Fibroblast of skin of scalp (primary cell): ENCODE measurements around the gene PMIS2.
A peak's percentile ranks its signal among the peaks of the same experiment; 100 is the strongest.
"Not testable (repeated sequence)": the region's sequence is repeated elsewhere in the genome, so short reads cannot be mapped to it uniquely, and the experiment has no call there.

ENCODE experiments used
- DNase-seq: peaks from one replicate; pipeline ENCODE4 v3.0.0-alpha.2; 2013

The PMIS2 gene

GRCh38 chr19:35595026-35595425 lies 9.1 kb downstream of the PMIS2 start:
- not testable (repeated sequence) for DNase-seq

- no peak for DNase-seq
These were observed 10.0 kb downstream of the PMIS2 start for GRCh38 chr19:35595928-35596327.

GRCh38 chr19:35596366-35596999 lies 10.5 kb downstream of the PMIS2 start:
- DNase-seq: no peak

- DNase-seq: no peak
These were observed 16.0 kb downstream of the PMIS2 start for GRCh38 chr19:35601971-35602370.

- DNase-seq: not testable (repeated sequence)
These were observed 18.5 kb downstream of the PMIS2 start for GRCh38 chr19:35604436-35604835.

GRCh38 chr19:35607170-35607569 lies 21.2 kb downstream of the PMIS2 start:
- DNase-seq: not testable (repeated sequence)

- DNase-seq: no peak
These were observed 21.7 kb downstream of the PMIS2 start for GRCh38 chr19:35607661-35608060.

GRCh38 chr19:35608251-35608650 lies 22.3 kb downstream of the PMIS2 start:
- DNase-seq: no peak

GRCh38 chr19:35609851-35610353 lies 23.9 kb downstream of the PMIS2 start:
- no peak for DNase-seq

- DNase-seq: no peak
These were observed 26.2 kb downstream of the PMIS2 start for GRCh38 chr19:35612224-35612558.

- peak; percentile 92 for DNase-seq
These were observed 26.8 kb downstream of the PMIS2 start, which contains the start of gene HAUS5 for GRCh38 chr19:35612559-35613321. Gene HAUS5 (plus strand): TSS chr19:35612735. CDS start chr19:35612795, 60 bp downstream.

- DNase-seq: no peak
These were observed 27.6 kb downstream of the PMIS2 start for GRCh38 chr19:35613574-35613973.

GRCh38 chr19:35615036-35615435 lies 29.1 kb downstream of the PMIS2 start:
- no peak for DNase-seq

- no peak for DNase-seq
These were observed 32.9 kb downstream of the PMIS2 start for GRCh38 chr19:35618857-35619256.

GRCh38 chr19:35619290-35619923 lies 33.4 kb downstream of the PMIS2 start:
- no peak for DNase-seq

GRCh38 chr19:35620001-35620400 lies 34.0 kb downstream of the PMIS2 start:
- no peak for DNase-seq

- no peak for DNase-seq
These were observed 35.7 kb downstream of the PMIS2 start for GRCh38 chr19:35621708-35622107.

GRCh38 chr19:35622750-35623149 lies 36.8 kb downstream of the PMIS2 start:
- DNase-seq: no peak

GRCh38 chr19:35623327-35624010 lies 37.5 kb downstream of the PMIS2 start:
- DNase-seq: no peak

- DNase-seq: no peak
These were observed 42.2 kb downstream of the PMIS2 start for GRCh38 chr19:35628264-35628564.

GRCh38 chr19:35628565-35629331 lies 42.8 kb downstream of the PMIS2 start, which contains the start of gene RBM42:
Gene RBM42 (plus strand): TSS chr19:35629036. CDS start chr19:35629154, 118 bp downstream.
- peak; percentile 100 for DNase-seq

- no peak for DNase-seq
These were observed 43.3 kb downstream of the PMIS2 start for GRCh38 chr19:35629332-35629633.
